ENCODE results near the gene CORO2B.

Gene CORO2B, protein sequence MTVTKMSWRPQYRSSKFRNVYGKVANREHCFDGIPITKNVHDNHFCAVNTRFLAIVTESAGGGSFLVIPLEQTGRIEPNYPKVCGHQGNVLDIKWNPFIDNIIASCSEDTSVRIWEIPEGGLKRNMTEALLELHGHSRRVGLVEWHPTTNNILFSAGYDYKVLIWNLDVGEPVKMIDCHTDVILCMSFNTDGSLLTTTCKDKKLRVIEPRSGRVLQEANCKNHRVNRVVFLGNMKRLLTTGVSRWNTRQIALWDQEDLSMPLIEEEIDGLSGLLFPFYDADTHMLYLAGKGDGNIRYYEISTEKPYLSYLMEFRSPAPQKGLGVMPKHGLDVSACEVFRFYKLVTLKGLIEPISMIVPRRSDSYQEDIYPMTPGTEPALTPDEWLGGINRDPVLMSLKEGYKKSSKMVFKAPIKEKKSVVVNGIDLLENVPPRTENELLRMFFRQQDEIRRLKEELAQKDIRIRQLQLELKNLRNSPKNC

DNA sequence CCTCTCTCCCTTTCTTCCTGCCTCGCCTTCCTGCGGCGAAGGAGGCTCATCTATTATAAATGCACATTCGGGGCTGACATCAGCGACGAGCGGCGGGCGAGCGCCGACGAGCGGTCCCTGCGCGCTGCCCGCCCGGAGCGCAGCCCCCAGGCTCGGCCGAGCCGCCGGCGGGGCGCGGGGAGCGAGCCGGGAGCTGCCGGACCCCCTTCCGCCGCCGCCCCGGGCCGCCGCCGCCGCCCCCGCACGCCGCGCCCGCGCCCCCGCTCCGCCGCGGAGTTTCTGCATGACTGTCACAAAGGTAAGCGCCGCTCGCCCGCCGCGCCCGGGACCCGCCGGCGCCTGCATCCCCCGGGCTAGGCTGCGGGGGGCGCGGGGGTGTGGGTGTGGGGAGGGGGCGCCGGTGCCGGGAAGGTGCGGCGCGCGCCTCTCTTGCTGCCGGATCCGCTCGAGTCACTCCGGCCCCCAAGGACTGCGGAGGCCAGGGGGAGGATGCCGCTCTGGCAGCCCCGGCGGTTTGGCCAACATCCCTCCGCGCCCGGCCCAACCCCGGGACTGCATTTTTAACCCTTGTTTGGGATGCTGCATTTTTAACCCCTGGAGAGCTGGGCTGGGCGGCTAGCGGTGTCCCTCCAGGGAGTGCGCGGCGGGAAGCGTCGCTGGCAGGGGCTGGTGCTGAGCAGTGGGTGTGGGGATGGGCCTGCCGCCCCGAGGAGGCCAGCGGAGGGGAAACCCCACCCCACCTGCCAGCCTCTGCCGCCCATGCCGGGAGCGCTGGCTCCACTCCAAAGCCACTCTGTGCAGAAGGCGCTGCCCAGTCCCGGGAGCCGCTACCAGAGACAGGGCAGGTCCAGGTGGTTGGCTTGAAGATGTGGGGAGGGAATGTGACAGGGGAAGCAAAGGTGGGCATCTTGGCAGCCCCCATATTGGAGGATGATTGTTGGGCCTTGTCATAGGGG, at the start of gene CORO2B:
Gene CORO2B (plus strand): TSS at position 14 of the 956 bp plus-strand sequence. CDS start 270 bp downstream, at position 284.
- peak within 1 kb of the TSS; percentile 73 for H3K4me3 ChIP-seq (ENCODE audit: low read depth, low read length)
- DNase-seq = peak; percentile 55
- H3K9me3 ChIP-seq (ENCODE audit: severe bottlenecking) = no peaks in the 10 kb centered on the region
- peaks cover 29% of the 10 kb centered on the region for H3K36me3 ChIP-seq
- peak within 1 kb of the TSS; percentile 93 for H3K27ac ChIP-seq
- TF ChIP-seq, protein P1, sequence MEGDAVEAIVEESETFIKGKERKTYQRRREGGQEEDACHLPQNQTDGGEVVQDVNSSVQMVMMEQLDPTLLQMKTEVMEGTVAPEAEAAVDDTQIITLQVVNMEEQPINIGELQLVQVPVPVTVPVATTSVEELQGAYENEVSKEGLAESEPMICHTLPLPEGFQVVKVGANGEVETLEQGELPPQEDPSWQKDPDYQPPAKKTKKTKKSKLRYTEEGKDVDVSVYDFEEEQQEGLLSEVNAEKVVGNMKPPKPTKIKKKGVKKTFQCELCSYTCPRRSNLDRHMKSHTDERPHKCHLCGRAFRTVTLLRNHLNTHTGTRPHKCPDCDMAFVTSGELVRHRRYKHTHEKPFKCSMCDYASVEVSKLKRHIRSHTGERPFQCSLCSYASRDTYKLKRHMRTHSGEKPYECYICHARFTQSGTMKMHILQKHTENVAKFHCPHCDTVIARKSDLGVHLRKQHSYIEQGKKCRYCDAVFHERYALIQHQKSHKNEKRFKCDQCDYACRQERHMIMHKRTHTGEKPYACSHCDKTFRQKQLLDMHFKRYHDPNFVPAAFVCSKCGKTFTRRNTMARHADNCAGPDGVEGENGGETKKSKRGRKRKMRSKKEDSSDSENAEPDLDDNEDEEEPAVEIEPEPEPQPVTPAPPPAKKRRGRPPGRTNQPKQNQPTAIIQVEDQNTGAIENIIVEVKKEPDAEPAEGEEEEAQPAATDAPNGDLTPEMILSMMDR (IDR thresholded peaks at IDR 0.05; ENCODE audit: low read depth, low read length) = no peak
- no peaks in the 10 kb centered on the region for H3K27me3 ChIP-seq (ENCODE audit: insufficient read depth, low read depth, severe bottlenecking)

DNA sequence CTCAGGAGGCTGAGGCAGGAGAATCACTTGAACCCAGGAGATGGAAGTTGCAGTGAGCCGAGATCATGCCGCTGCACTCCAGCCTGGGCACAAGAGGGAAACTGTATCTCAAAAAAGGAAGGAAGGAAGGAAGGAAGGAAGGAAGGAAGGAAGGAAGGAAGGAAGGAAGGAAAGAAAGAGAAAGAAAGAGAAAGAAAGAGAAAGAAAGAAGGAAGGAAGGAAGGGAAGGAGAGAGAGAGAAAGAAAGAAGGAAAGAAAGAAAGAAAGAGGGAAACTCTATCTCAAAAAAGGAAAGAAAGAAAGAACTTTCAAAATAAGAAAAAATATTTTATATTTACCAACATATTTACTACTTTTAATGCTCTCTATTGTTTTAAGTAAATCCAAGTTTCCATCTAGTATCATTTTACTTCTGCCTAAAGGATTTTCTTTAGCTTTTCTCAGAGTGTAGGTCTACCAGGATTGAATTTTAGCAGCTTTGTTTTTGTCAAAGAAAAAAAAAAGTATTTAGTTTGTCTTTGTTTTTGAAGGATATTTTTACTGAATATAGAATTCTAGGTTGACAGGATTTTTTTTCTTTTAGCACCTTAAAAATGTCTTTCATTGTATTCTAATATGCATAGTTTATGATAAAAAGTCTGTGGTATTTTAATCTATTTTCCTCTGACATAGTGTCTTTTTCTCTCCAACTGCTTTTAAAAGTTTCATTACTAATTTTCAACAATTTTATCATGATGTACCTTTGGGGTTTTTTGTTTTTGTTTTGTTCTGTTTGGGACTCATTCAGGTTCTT, 47.2 kb upstream of the CORO2B start:
- Histone ChIP-seq H3K27me3 (ENCODE audit: insufficient read depth, low read depth, severe bottlenecking) (no peaks in the 10 kb centered on the region), H3K27ac (no peak overlapping the region), H3K4me3 (ENCODE audit: low read depth, low read length) (no peak overlapping the region), H3K36me3 (no peaks in the 10 kb centered on the region), H3K9me3 (ENCODE audit: severe bottlenecking) (no peaks in the 10 kb centered on the region)
- TF ChIP-seq, protein P1 (IDR thresholded peaks at IDR 0.05; ENCODE audit: low read depth, low read length) = no peak
- DNase-seq = no peak

DNA sequence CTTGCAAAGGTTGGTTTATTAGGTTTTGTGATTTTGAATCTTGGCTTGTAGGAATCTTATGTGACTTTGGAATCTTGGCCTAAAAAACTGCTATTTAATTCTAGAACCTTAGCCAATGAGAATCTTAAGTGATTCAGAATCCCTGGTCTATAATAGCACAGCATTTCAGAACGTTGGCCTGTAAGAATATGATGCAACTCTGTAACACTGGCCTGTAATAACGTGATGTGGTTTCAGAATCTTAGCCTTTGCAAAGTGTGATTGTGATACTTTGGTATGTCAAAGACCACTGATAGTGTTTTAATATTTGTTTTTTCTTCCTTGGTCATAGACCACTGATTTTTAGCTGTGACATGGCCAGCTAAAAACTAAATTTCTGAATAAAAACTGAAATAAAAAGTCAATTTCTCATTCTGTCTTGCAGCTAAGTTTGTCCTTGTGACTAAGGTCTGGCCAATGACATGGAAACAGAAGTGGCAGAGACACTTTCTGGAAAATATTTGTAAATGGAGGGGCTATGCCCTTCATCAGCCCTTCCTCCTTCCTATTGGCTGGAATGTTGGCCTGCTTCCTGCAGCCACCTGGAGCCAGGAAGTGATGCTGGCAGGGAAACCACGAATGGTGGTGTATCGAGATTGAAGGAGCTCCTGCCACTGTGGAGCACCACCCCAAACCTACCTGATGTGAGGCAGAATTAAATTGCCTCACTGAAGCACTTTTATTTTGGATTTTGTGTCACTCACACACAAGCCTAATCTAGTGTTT, 42.3 kb upstream of the CORO2B start:
- Histone ChIP-seq H3K27ac (no peak overlapping the region), H3K9me3 (ENCODE audit: severe bottlenecking) (peaks cover 6% of the 10 kb centered on the region), H3K36me3 (no peaks in the 10 kb centered on the region), H3K4me3 (ENCODE audit: low read depth, low read length) (no peak overlapping the region), H3K27me3 (ENCODE audit: insufficient read depth, low read depth, severe bottlenecking) (no peaks in the 10 kb centered on the region)
- TF ChIP-seq, protein P1 (IDR thresholded peaks at IDR 0.05; ENCODE audit: low read depth, low read length) = no peak
- DNase-seq = no peak

DNA sequence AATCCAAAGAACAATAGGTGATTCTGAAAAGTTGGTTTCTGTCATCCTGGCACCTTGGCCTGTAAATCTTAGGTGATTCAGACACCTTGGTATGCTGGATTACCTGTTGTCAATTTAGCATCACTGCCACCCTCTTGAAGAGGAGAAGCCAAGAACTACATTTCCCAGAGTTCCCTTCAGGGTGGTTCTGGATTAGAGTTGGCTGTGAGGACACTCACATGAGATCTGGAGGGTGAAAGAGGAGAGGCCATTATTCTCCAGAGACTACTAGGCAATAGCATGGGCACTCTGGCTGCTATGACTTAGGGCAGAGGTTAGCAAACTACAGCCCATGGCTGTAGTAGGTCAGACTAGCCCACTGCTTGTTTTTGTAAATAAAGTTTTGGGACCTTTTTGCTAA, 41.7 kb upstream of the CORO2B start:
- no peak overlapping the region for H3K4me3 ChIP-seq (ENCODE audit: low read depth, low read length)
- H3K27me3 ChIP-seq (ENCODE audit: insufficient read depth, low read depth, severe bottlenecking) = no peaks in the 10 kb centered on the region
- H3K36me3 ChIP-seq = no peaks in the 10 kb centered on the region
- no peak for DNase-seq
- no peak overlapping the region for H3K27ac ChIP-seq
- peaks cover 6% of the 10 kb centered on the region for H3K9me3 ChIP-seq (ENCODE audit: severe bottlenecking)
- TF ChIP-seq, protein P1 (IDR thresholded peaks at IDR 0.05; ENCODE audit: low read depth, low read length) = no peak

DNA sequence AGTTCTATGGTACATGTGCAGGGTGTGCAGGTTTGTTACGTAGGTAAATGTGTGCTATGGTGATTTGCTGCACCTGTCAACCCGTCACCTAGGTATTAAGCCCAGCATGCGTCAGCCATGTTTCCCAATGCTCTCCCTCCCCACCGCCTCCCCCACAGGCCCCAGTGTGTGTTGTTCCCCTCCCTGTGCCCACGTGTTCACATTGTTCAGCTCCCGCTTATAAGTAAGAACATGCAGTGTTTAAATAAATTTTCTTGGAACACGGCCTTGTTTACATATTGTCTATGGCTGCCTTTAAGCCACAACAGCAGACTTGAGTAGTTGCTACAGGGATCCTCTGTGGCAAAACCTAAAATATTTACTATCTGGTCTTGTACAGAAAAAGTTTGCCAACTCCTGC, 41.3 kb upstream of the CORO2B start:
- Histone ChIP-seq H3K4me3 (ENCODE audit: low read depth, low read length) (no peak overlapping the region), H3K27ac (no peak overlapping the region), H3K36me3 (no peaks in the 10 kb centered on the region), H3K27me3 (ENCODE audit: insufficient read depth, low read depth, severe bottlenecking) (no peaks in the 10 kb centered on the region), H3K9me3 (ENCODE audit: severe bottlenecking) (peaks cover 6% of the 10 kb centered on the region)
- TF ChIP-seq, protein P1 (IDR thresholded peaks at IDR 0.05; ENCODE audit: low read depth, low read length) = no peak
- DNase-seq = no peak

All from WERI-Rb-1 (cell line).